K562 (cell line): Measurements from ENCODE around the gene MOSPD3. TPM values are rescaled to one million over a fixed set of nuclear protein-coding genes. Genes with fewer than 3 reads are reported as not detected.

ENCODE experiments used
- ATAC-seq: fragments of 200-7000 bp; cut with Tn5 transposase; 3 replicates; pipeline ENCODE4 v1.9.1; 2020; ENCODE audit warnings: moderate library complexity
- BruUV-seq: library from RNA; stranded (reverse); fragments of 400-500 nt; replicated peaks from 2 replicates; lab custom pipeline; 2021; lab: Mats Ljungman, UMichigan
- CTCF ChIA-PET: fragments of 300-600 bp; formaldehyde crosslinking; extraction: SDS; loops from one replicate; lab custom pipeline; 2021; ENCODE audit warnings: low intra/inter-chr PET ratio; lab: Yijun Ruan, JAX
- POLR2A ChIA-PET: fragments of 300-600, 350-650 bp; sonication (Branson Sonifier 250); formaldehyde crosslinking; extraction: SDS; loops from one replicate; lab custom pipeline; 2021; ENCODE audit warnings: antibody characterized with exemption, inconsistent platforms; lab: Yijun Ruan, JAX
- DNase-seq, 4 experiments: peaks; one replicate each; pipeline versions ENCODE4 v3.0.0 to v3.0.0-alpha.2; 2011 to 2018; ENCODE audit warnings: low spot score in 3 of 4, mixed read lengths in 3 of 4; ENCODE audit errors: extremely low read depth in 1 of 4
- FAIRE-seq: peaks from 2 replicates; lab custom pipeline; 2011; peaks lifted over from hg19 to GRCh38; lab: Jason Lieb, UNC
- H2AFZ ChIP-seq: 2 replicates; pipeline ENCODE4 v1.6.0; 2011; ENCODE audit warnings: low read depth, low read length, control low read depth, inconsistent platforms
- H3K27ac ChIP-seq: fragments of 200-600 bp; 3 replicates; pipeline ENCODE4 v1.8.0; 2011; ENCODE audit warnings: low read depth, mild to moderate bottlenecking, control low read depth, inconsistent platforms, low read length, moderate library complexity, mixed read lengths; ENCODE audit errors: extremely low read depth
- H3K27me3 ChIP-seq, 2 experiments: fragments of 300-600 bp in 1 of 2; 2 replicates in 1 of 2; 3 replicates in 1 of 2; pipeline versions ENCODE4 v1.6.0 to v1.8.0; 2011; ENCODE audit warnings: inconsistent platforms in 2 of 2, low read length in 2 of 2, mild to moderate bottlenecking in 1 of 2, mixed read lengths in 1 of 2, moderate library complexity in 1 of 2; ENCODE audit not compliant: control insufficient read depth in 2 of 2, insufficient read depth in 2 of 2
- H3K36me3 ChIP-seq: fragments of 300-600 bp; 3 replicates; pipeline ENCODE4 v1.8.0; 2011; ENCODE audit warnings: mild to moderate bottlenecking, low read length, inconsistent platforms; ENCODE audit not compliant: control insufficient read depth, insufficient read depth
- H3K4me1 ChIP-seq, 2 experiments: fragments of 200-600 bp in 1 of 2; replicated peaks in 1 of 2; 2 replicates in 1 of 2; 3 replicates in 1 of 2; pipeline versions ENCODE4 v1.5.1 to v1.8.0; 2011; ENCODE audit warnings: inconsistent platforms in 2 of 2, low read length in 2 of 2, mild to moderate bottlenecking in 1 of 2, mixed read lengths in 1 of 2, moderate library complexity in 1 of 2; ENCODE audit not compliant: control insufficient read depth in 2 of 2, insufficient read depth in 2 of 2
- H3K4me2 ChIP-seq: 2 replicates; pipeline ENCODE4 v1.6.1; 2011; ENCODE audit warnings: low read length, control low read depth, inconsistent platforms, mixed read lengths; ENCODE audit not compliant: insufficient read depth
- H3K4me3 ChIP-seq: fragments of 200-600 bp; sonication (generic), shearing (Covaris generic); 2 replicates; pipeline ENCODE4 v1.5.1; 2016; ENCODE audit warnings: control low read depth, inconsistent platforms
- H3K79me2 ChIP-seq: fragments of 200-600 bp; 3 replicates; pipeline ENCODE4 v1.8.0; 2011; ENCODE audit warnings: low read length, inconsistent platforms; ENCODE audit not compliant: control insufficient read depth, insufficient read depth
- H3K9ac ChIP-seq, 2 experiments: 2 replicates each; pipeline versions ENCODE4 v1.6.0 to v1.6.1; 2011; ENCODE audit warnings: low read depth in 2 of 2, low read length in 2 of 2, control low read depth in 1 of 2, inconsistent platforms in 1 of 2, mild to moderate bottlenecking in 1 of 2, mixed read lengths in 1 of 2; ENCODE audit not compliant: insufficient read depth in 1 of 2
- H3K9me1 ChIP-seq: one replicate; pipeline ENCODE4 v1.6.0; 2011; ENCODE audit warnings: inconsistent platforms, mild to moderate bottlenecking, low read length, moderate library complexity; ENCODE audit not compliant: control insufficient read depth, insufficient read depth
- H3K9me3 ChIP-seq: replicated peaks from 2 replicates; pipeline ENCODE4 v1.5.1; 2011; ENCODE audit warnings: low read depth, low read length, inconsistent platforms; ENCODE audit not compliant: control insufficient read depth, insufficient read depth
- H4K20me1 ChIP-seq: replicated peaks from 2 replicates; pipeline ENCODE4 v1.6.1; 2011; ENCODE audit warnings: low read length, inconsistent platforms, mixed read lengths; ENCODE audit not compliant: control insufficient read depth, insufficient read depth
- KAT7 ChIP-seq: sonication (generic); formaldehyde crosslinking; IDR thresholded peaks from 2 replicates; pipeline ENCODE4 v1.8.0; 2022; ENCODE audit warnings: missing genetic modification reagents, mild to moderate bottlenecking, borderline replicate concordance
- SAP30 ChIP-seq: fragments of 200-600 bp; sonication (generic); IDR thresholded peaks from 2 replicates; pipeline ENCODE4 v1.6.1; 2012; ENCODE audit warnings: borderline replicate concordance, low read depth, mild to moderate bottlenecking, moderate library complexity, low read length, control low read depth, inconsistent platforms; ENCODE audit not compliant: insufficient read depth, poor library complexity, severe bottlenecking
- WHSC1 ChIP-seq: IDR thresholded peaks from one replicate; pipeline ENCODE4 v1.6.1; 2012; ENCODE audit warnings: low read length, control low read depth, inconsistent platforms
- ZNF79 ChIP-seq: fragments of 250-450 bp; sonication (Bioruptor Pico); IDR thresholded peaks from 2 replicates; pipeline ENCODE4 v1.4.0; 2020; ENCODE audit warnings: low read depth, mild to moderate bottlenecking, moderate library complexity
- WGBS: fragments of 100-300 bp; shearing (Covaris generic); methylation state at CpG from one replicate; pipeline ENCODE4 v1.1.6; 2016; ENCODE audit warnings: low coverage, mixed read lengths; ENCODE audit not compliant: insufficient coverage; ENCODE audit errors: missing lambda C conversion rate; 5-methylcytosine and 5-hydroxymethylcytosine counted together
- in situ Hi-C: fragments of 300-500 bp; cut with MboI; formaldehyde crosslinking; loops from 4 replicates; pipeline ENCODE4 v1.15.0; 2018; ENCODE audit warnings: inconsistent platforms, mixed read lengths
- intact Hi-C: fragments of 100-400 bp; cut with micrococcal nuclease; formaldehyde crosslinking; loops from 2 replicates; pipeline ENCODE4 v1.14.2; 2022
- polyA plus RNA-seq, 8 experiments: library from polyadenylated mRNA; depleted of rRNA in 4 of 8; stranded (reverse) in 5 of 8; unstranded in 3 of 8; fragments of >200 nt; fragmentation: Nextera tagmentation in 2 of 8; fragmentation: Illumina TruSeq in 1 of 8; extraction: Ambion mirVana in 2 of 8; extraction: Trizol in 1 of 8; gene quantifications; 2 replicates each; pipeline versions ENCODE4 v1.2.1 to v1.2.3, GENCODE V29; 2011 to 2014; ENCODE audit warnings: inconsistent platforms in 1 of 8, missing spikeins in 1 of 8
- total RNA-seq, 7 experiments: library from RNA; depleted of rRNA in 6 of 7; stranded (reverse); fragments of >200 nt in 6 of 7; fragmentation: Illumina TruSeq in 2 of 7; extraction: Trizol in 2 of 7; gene quantifications; 2 replicates each; pipeline versions ENCODE4 v1.2.1 to v1.2.3, GENCODE V29; 2011 to 2021; ENCODE audit warnings: low replicate concordance in 1 of 7
- TF ChIP-seq, protein P1 (sequence below): sonication (generic); formaldehyde crosslinking; IDR thresholded peaks from 2 replicates; pipeline ENCODE4 v1.8.0; 2022; ENCODE audit warnings: mild to moderate bottlenecking, missing genetic modification reagents, borderline replicate concordance

The MOSPD3 gene
- total and polyA plus RNA-seq, 9 of the 15 experiments (the other 6 are each of a cell fraction or from before 2014, with no cell fraction given), result 1.4 to 32.1 (median 7.3) TPM

DNA sequence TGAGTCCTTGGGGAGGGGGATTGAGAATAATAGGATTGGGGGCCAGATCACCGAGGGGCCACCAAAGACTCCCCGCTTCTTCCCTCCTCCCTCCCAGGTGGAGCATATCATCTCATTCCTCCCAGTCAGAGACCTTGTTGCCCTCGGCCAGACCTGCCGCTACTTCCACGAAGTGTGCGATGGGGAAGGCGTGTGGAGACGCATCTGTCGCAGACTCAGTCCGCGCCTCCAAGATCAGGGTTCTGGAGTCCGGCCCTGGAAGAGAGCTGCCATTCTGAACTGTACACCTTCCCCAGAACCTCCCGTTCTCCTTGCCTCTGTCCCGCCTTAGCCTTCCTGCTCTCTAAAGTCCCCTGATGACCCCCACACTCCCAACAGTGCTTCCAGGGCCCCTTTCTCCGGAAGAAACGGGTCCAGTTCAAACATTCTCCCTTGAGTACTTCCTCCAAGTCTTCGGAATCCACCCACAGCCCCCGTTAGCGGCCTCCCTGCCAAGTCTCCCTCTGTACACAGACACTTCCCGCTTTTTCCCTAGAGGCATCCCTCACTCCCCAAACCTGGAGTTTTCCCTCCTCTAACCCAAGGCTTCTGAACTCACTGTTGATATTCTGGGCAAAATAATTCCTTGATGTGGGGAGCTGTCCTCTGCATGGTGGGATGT, 22.1 kb upstream of the MOSPD3 start (continued):
- TF ChIP-seq KAT7, result no peak
- TF ChIP-seq ZNF79 (CRISPR knock-in tag), result no peak
- no peak for TF ChIP-seq SAP30
- TF ChIP-seq, protein P1, sequence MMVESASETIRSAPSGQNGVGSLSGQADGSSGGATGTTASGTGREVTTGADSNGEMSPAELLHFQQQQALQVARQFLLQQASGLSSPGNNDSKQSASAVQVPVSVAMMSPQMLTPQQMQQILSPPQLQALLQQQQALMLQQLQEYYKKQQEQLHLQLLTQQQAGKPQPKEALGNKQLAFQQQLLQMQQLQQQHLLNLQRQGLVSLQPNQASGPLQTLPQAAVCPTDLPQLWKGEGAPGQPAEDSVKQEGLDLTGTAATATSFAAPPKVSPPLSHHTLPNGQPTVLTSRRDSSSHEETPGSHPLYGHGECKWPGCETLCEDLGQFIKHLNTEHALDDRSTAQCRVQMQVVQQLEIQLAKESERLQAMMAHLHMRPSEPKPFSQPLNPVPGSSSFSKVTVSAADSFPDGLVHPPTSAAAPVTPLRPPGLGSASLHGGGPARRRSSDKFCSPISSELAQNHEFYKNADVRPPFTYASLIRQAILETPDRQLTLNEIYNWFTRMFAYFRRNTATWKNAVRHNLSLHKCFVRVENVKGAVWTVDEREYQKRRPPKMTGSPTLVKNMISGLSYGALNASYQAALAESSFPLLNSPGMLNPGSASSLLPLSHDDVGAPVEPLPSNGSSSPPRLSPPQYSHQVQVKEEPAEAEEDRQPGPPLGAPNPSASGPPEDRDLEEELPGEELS, result no peak

GRCh38 chr7:100591596-100591995, 20.7 kb upstream of the MOSPD3 start:
- no peaks in the 10 kb centered on the region for H3K27me3 ChIP-seq
- no peaks in the 10 kb centered on the region for H3K9me1 ChIP-seq
- no peaks in the 10 kb centered on the region for H3K9me3 ChIP-seq
- in situ Hi-C loops, result no loop called here
- H3K9ac ChIP-seq, result no peak overlapping the region
- peaks cover 0 to 22% of the 10 kb centered on the region in 2 experiments; a peak in 3 of 5 replicates for H3K4me1 ChIP-seq
- H3K79me2 ChIP-seq, result no peaks in the 10 kb centered on the region; the same call in 2 of the 3 replicates
- 68% methylated on average over 17 of the region's 17 CpGs for WGBS
- intact Hi-C loops, result no loop called here
- H4K20me1 ChIP-seq, result no peaks in the 10 kb centered on the region
- H3K4me3 ChIP-seq, result no peak overlapping the region
- DNase-seq (no peak), FAIRE-seq (no peak), ATAC-seq (no peak)
- no peak overlapping the region for H3K4me2 ChIP-seq
- ChIA-PET POLR2A (interaction anchor here (0.7 to 1.3 kb wide), 2 partner anchors 20 to 29 kb away, joined by 3 to 5 read pairs; partner anchors contain the start of gene MOSPD3), CTCF (no interaction called here)
- TF ChIP-seq WHSC1, result no peak
- no peaks in the 10 kb centered on the region for H3K36me3 ChIP-seq
- no peak overlapping the region for H2AFZ ChIP-seq
- H3K27ac ChIP-seq, result no peak overlapping the region
- BruUV-seq, result no TSS peak
